Activated CD4-positive, alpha-beta T cell treated with anti-CD3 and anti-CD28 coated beads, Interleukin-2, amount 50 U/mL, for 24 hours (primary cell): Measurements from ENCODE around the gene ANKRD40.
"Not testable (repeated sequence)": the region's sequence is repeated elsewhere in the genome, so short reads cannot be mapped to it uniquely, and the experiment has no call there.

Source experiments
- DNase-seq, 2 donors: peaks; one replicate each; pipeline ENCODE4 v3.0.0-alpha.2; 2020; ENCODE audit warnings: low read depth in 1 of 2, low spot score in 1 of 2

The ANKRD40 gene

GRCh38 chr17:50686494-50687199 is 21.1 kb downstream of the ANKRD40 start:
- no peak for DNase-seq

GRCh38 chr17:50685691-50686493 is 21.8 kb downstream of the ANKRD40 start:
- no peak for DNase-seq

- no peak for DNase-seq
Measured at GRCh38 chr17:50685334-50685665, 22.4 kb downstream of the ANKRD40 start.

GRCh38 chr17:50684612-50685333 is 22.9 kb downstream of the ANKRD40 start:
- DNase-seq: no peak

GRCh38 chr17:50684288-50684611 is 23.5 kb downstream of the ANKRD40 start:
- DNase-seq: no peak

GRCh38 chr17:50683434-50684287 is 24.1 kb downstream of the ANKRD40 start:
- DNase-seq: no peak

- no peak for DNase-seq
Measured at GRCh38 chr17:50682938-50683337, 24.8 kb downstream of the ANKRD40 start.

- no peak for DNase-seq
Measured at GRCh38 chr17:50682441-50682840, 25.3 kb downstream of the ANKRD40 start.

- DNase-seq: no peak
Measured at GRCh38 chr17:50681263-50682200, 26.2 kb downstream of the ANKRD40 start.

- not testable (repeated sequence) for DNase-seq
Measured at GRCh38 chr17:50680543-50681262, 27.0 kb downstream of the ANKRD40 start.

- DNase-seq: no peak
Measured at GRCh38 chr17:50680126-50680525, 27.6 kb downstream of the ANKRD40 start.

GRCh38 chr17:50679008-50679544 is 28.6 kb downstream of the ANKRD40 start:
- no peak for DNase-seq

GRCh38 chr17:50677851-50678375 is 29.8 kb downstream of the ANKRD40 start:
- DNase-seq: no peak

GRCh38 chr17:50676065-50676975 is 31.4 kb downstream of the ANKRD40 start:
- DNase-seq: no peak

- no peak for DNase-seq
Measured at GRCh38 chr17:50675627-50676026, 32.1 kb downstream of the ANKRD40 start.

GRCh38 chr17:50675190-50675589 is 32.5 kb downstream of the ANKRD40 start:
- DNase-seq: no peak

GRCh38 chr17:50672831-50673551 is 34.7 kb downstream of the ANKRD40 start:
- DNase-seq: no peak
